Measurements from ENCODE around the gene ZDHHC3. TPM values are rescaled to one million over a fixed set of nuclear protein-coding genes. Genes with fewer than 3 reads are reported as not detected.

The ZDHHC3 gene
- total and polyA plus RNA-seq, 12 donors, result 19.0 to 52.2 (median 42.2) TPM

DNA sequence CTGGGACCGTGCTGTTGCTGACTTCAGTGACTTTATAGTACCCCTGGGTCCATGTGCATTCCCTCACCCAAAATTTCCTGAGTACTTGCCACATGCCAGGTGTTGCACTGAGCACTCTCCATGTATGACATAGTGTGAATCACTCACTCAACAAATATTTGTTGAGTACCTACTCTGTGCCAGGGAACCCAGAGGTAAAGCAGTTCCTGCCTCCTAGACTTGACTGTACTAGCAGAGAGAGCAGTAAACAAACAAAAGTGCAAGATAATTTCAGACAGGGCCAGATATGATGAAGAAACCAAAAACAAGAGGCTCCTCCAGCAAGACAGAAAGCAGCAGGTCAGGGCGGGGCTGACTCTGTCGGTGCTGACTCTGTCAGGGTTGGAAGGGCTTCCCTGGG is 89.4 kb downstream of the ZDHHC3 start:
- no peak for ATAC-seq
- H3K9me3 ChIP-seq, result no peaks in the 10 kb centered on the region
- no peak for DNase-seq
- intact Hi-C loops (cut with DNase I), result no loop called here
- H3K4me1 ChIP-seq, result peaks cover 0 to 5% (median 0%) of the 10 kb centered on the region in 9 donors
- no peaks in the 10 kb centered on the region for H3K36me3 ChIP-seq
- H3K27ac ChIP-seq, result no peak overlapping the region
- no peak overlapping the region for H3K4me3 ChIP-seq
- TF ChIP-seq, protein P1, sequence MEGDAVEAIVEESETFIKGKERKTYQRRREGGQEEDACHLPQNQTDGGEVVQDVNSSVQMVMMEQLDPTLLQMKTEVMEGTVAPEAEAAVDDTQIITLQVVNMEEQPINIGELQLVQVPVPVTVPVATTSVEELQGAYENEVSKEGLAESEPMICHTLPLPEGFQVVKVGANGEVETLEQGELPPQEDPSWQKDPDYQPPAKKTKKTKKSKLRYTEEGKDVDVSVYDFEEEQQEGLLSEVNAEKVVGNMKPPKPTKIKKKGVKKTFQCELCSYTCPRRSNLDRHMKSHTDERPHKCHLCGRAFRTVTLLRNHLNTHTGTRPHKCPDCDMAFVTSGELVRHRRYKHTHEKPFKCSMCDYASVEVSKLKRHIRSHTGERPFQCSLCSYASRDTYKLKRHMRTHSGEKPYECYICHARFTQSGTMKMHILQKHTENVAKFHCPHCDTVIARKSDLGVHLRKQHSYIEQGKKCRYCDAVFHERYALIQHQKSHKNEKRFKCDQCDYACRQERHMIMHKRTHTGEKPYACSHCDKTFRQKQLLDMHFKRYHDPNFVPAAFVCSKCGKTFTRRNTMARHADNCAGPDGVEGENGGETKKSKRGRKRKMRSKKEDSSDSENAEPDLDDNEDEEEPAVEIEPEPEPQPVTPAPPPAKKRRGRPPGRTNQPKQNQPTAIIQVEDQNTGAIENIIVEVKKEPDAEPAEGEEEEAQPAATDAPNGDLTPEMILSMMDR (IDR thresholded peaks at IDR 0.05), result no peak
- 63 to 68% methylated on average over 3 of the region's 3 CpGs for WGBS, 2 donors
- H3K27me3 ChIP-seq, result peaks cover 0 to 21% (median 0%) of the 10 kb centered on the region in 7 donors

DNA sequence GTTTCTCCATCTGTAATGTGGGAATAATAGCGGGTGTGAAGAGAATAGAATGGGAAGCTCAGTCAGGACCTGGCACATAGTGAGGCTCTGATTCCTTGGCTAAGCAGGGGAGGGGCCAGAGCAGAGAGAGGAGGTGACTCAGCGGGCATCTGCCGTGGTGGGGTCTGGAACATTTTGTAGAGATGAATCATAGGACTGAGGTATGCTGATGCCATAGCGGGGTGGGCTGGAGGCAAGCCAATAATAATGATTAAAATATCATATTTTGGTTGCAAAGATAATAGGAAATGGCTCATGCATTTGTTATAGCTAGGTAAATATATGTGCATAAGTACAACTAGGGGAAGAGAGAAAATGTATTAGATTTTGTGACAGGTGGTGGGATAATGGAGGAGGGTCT is 90.4 kb downstream of the ZDHHC3 start:
- Histone ChIP-seq H3K27ac (no peak overlapping the region), H3K4me1 (peaks cover 0 to 5% (median 0%) of the 10 kb centered on the region in 9 donors), H3K4me3 (no peak overlapping the region), H3K9me3 (no peaks in the 10 kb centered on the region), H3K27me3 (peaks cover 0 to 23% (median 0%) of the 10 kb centered on the region in 7 donors), H3K36me3 (no peaks in the 10 kb centered on the region)
- intact Hi-C loops (cut with DNase I), result no loop called here
- TF ChIP-seq, protein P1 (IDR thresholded peaks at IDR 0.05), result no peak
- peak in 1 of 8 donors; percentile 37 for ATAC-seq
- 47 to 52% methylated on average over 4 of the region's 4 CpGs for WGBS, 2 donors
- DNase-seq, result no peak

DNA sequence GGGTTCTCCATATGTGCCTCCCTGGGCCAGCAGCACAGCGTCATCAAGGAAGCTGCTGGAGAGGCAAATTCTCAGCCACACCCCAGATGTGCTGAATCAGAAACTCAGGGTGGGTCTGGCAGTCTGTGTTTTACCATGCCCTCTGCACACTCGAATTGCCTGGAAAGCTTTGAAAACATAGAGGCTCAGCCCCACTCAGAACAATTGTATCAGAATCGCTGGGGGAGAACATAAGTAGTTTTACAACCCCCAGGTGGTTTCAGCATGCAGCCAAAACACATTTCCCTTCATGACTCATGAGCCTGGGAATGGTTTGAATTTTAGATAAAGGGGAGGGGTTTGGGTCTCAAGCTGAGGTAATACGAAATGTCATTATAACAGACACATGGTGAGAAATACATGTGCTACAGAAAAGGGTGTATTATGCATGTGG is 92.0 kb downstream of the ZDHHC3 start:
- Histone ChIP-seq H3K27me3 (peaks cover 0 to 23% (median 0%) of the 10 kb centered on the region in 7 donors), H3K9me3 (no peaks in the 10 kb centered on the region), H3K36me3 (no peaks in the 10 kb centered on the region), H3K4me1 (peaks cover 0 to 5% (median 0%) of the 10 kb centered on the region in 9 donors), H3K4me3 (no peak overlapping the region), H3K27ac (no peak overlapping the region)
- DNase-seq (no peak), ATAC-seq (no peak)
- 30 to 49% methylated on average over 4 of the region's 4 CpGs for WGBS, 2 donors
- intact Hi-C loops (cut with DNase I), result no loop called here
- TF ChIP-seq, protein P1 (IDR thresholded peaks at IDR 0.05), result no peak

DNA sequence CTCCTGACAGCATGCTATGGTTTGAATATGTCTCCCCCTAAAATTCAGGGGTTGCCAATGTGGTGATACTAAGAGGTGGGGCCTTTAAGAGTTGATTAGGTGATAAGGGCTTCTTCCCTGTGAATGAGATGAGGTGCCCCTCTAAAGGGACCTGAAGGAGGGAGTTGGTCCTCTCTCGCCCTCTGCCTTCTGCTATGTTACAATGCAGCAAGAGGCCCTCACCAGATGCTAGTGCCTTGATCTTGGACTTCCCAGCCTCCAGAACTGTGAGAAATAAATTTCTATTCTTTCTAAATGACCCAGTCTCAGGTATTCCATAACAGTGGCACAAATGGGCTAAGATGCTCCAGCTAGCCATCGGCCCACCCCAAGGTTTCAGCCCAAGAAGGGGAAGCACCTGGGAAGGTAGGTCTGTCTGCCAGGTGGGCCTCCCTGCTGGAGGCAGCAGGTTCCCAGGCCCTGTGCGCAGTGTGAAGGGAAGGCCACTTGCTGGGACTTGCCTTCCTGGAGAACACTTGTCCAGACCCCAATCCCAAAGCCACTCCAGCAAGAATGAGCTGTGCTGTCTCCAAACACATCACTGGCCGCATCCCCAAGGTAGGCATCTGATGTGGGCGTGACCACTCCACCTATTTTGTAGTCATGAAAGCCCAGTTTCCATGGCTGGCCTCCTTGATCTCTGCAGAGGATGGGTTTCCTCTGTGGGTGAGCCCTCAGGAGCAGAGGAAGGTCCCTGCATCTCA is 92.6 kb downstream of the ZDHHC3 start:
- ATAC-seq (no peak), DNase-seq (no peak)
- Histone ChIP-seq H3K36me3 (no peaks in the 10 kb centered on the region), H3K9me3 (no peaks in the 10 kb centered on the region), H3K4me1 (peaks cover 0 to 5% (median 0%) of the 10 kb centered on the region in 9 donors), H3K27ac (no peak overlapping the region), H3K4me3 (no peak overlapping the region), H3K27me3 (peaks cover 0 to 23% (median 0%) of the 10 kb centered on the region in 7 donors)
- WGBS, 2 donors, result 90 to 93% methylated on average over 5 of the region's 5 CpGs
- TF ChIP-seq, protein P1 (IDR thresholded peaks at IDR 0.05), result no peak
- intact Hi-C loops (cut with DNase I), result no loop called here

Measured in heart right ventricle (tissue), 16 donors.